ENCODE results near the gene RNF212. TPM values are rescaled to one million over a fixed set of nuclear protein-coding genes. Genes with fewer than 3 reads are reported as not detected.

The RNF212 gene
- total RNA-seq, 3 donors from 2014 or later (not counting 1 experiment from before 2014, with no cell fraction given) = 1.0 to 2.0 (median 1.7) TPM

GRCh38 chr4:1041936-1042330 is 71.4 kb downstream of the RNF212 start:
- H3K36me3 ChIP-seq (ENCODE audit: control insufficient read depth, insufficient read depth, low read length) = no peaks in the 10 kb centered on the region
- no peak overlapping the region for H3K4me3 ChIP-seq (ENCODE audit: low read length)
- ATAC-seq = no peak
- Mint-ChIP-seq H3K27me3 (ENCODE audit: low read depth in 2 of 2) (peaks cover 11 to 13% of the 10 kb centered on the region in 2 donors), H3K4me1 (peaks cover 0 to 4% of the 10 kb centered on the region in 2 donors), H3K36me3 (no peaks in the 10 kb centered on the region), H3K27ac (no peak overlapping the region), H3K9me3 (no peaks in the 10 kb centered on the region), H3K4me3 (no peak overlapping the region)
- intact Hi-C loops (cut with micrococcal nuclease) = no loop called here
- peaks cover 6% of the 10 kb centered on the region for H3K27me3 ChIP-seq (ENCODE audit: control insufficient read depth, insufficient read depth, low read length)
- DNase-seq = no peak
- WGBS (ENCODE audit: insufficient coverage) = 80% methylated on average over 8 of the region's 8 CpGs
- no peaks in the 10 kb centered on the region for H3K4me1 ChIP-seq (ENCODE audit: control insufficient read depth, insufficient read depth, low read length)
- H3K9me3 ChIP-seq (ENCODE audit: control insufficient read depth, insufficient read depth, low read length) = no peaks in the 10 kb centered on the region
- no peak for TF ChIP-seq CTCF (IDR thresholded peaks at IDR 0.05)
- no peak overlapping the region for H3K27ac ChIP-seq (ENCODE audit: low read length)

GRCh38 chr4:1041147-1041935 is 72.0 kb downstream of the RNF212 start:
- H3K4me3 ChIP-seq (ENCODE audit: low read length) = no peak overlapping the region
- ATAC-seq = no peak

GRCh38 chr4:1040344-1041146 is 72.8 kb downstream of the RNF212 start:
- TF ChIP-seq CTCF (IDR thresholded peaks at IDR 0.05) = no peak
- no peak overlapping the region for H3K27ac ChIP-seq (ENCODE audit: low read length)
- no peak overlapping the region for H3K4me3 Mint-ChIP-seq
- peaks cover 6 to 9% of the 10 kb centered on the region in 2 donors for H3K27me3 Mint-ChIP-seq (ENCODE audit: low read depth in 2 of 2)
- H3K27ac Mint-ChIP-seq = no peak overlapping the region
- peaks cover 3% of the 10 kb centered on the region for H3K27me3 ChIP-seq (ENCODE audit: control insufficient read depth, insufficient read depth, low read length)
- H3K36me3 Mint-ChIP-seq = no peaks in the 10 kb centered on the region
- H3K36me3 ChIP-seq (ENCODE audit: control insufficient read depth, insufficient read depth, low read length) = no peaks in the 10 kb centered on the region
- intact Hi-C loops (cut with micrococcal nuclease) = no loop called here
- no peaks in the 10 kb centered on the region for H3K4me1 ChIP-seq (ENCODE audit: control insufficient read depth, insufficient read depth, low read length)
- no peaks in the 10 kb centered on the region for H3K9me3 Mint-ChIP-seq
- peaks cover 0 to 4% of the 10 kb centered on the region in 2 donors for H3K4me1 Mint-ChIP-seq
- no peak overlapping the region for H3K4me3 ChIP-seq (ENCODE audit: low read length)
- ATAC-seq = no peak
- H3K9me3 ChIP-seq (ENCODE audit: control insufficient read depth, insufficient read depth, low read length) = no peaks in the 10 kb centered on the region
- WGBS (ENCODE audit: insufficient coverage) = 89% methylated on average over 21 of the region's 21 CpGs
- no peak for DNase-seq

More at GRCh38 chr4:1041147-1041935, 72.0 kb downstream of the RNF212 start:
- WGBS (ENCODE audit: insufficient coverage) = 74% methylated on average over 33 of the region's 36 CpGs
- DNase-seq = no peak
- Histone ChIP-seq H3K4me1 (ENCODE audit: control insufficient read depth, insufficient read depth, low read length) (no peaks in the 10 kb centered on the region), H3K36me3 (ENCODE audit: control insufficient read depth, insufficient read depth, low read length) (no peaks in the 10 kb centered on the region), H3K27me3 (ENCODE audit: control insufficient read depth, insufficient read depth, low read length) (peaks cover 4% of the 10 kb centered on the region), H3K9me3 (ENCODE audit: control insufficient read depth, insufficient read depth, low read length) (no peaks in the 10 kb centered on the region), H3K27ac (ENCODE audit: low read length) (no peak overlapping the region)
- Mint-ChIP-seq H3K36me3 (no peaks in the 10 kb centered on the region), H3K9me3 (no peaks in the 10 kb centered on the region), H3K27me3 (ENCODE audit: low read depth in 2 of 2) (peaks cover 8 to 10% of the 10 kb centered on the region in 2 donors), H3K4me1 (peaks cover 0 to 4% of the 10 kb centered on the region in 2 donors), H3K4me3 (no peak overlapping the region), H3K27ac (no peak overlapping the region)
- intact Hi-C loops (cut with micrococcal nuclease) = no loop called here
- TF ChIP-seq CTCF (IDR thresholded peaks at IDR 0.05) = no peak

Data from natural killer cell (primary cell).